ENCODE results near the gene LRIG1.
"Not testable (repeated sequence)": the region's sequence is repeated elsewhere in the genome, so short reads cannot be mapped to it uniquely, and the experiment has no call there.

DNA sequence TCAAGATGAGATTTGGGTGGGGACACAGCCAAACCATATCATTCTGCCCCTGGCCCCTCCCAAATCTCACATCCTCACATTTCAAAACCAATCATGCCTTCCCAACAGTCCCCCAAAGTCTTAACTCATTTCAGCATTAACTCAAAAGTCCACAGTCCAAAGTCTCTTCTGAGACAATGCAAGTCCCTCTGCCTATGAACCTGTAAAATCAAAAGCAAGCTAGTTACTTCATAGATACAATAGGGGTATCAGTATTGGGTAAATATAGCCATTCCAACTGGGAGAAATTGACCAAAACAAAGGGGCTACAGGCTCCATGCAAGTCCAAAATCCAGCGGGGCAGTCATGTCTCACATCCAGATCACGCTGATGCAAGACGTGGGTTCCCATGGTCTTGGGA is 79.7 kb downstream of the LRIG1 start:
- not testable (repeated sequence) for TF ChIP-seq POLR2A (IDR thresholded peaks at IDR 0.05; ENCODE audit: low read depth, low read length); TAF1 (IDR thresholded peaks at IDR 0.05; ENCODE audit: borderline replicate concordance, low read depth, low read length); POLR2AphosphoS5 (IDR thresholded peaks at IDR 0.05; ENCODE audit: low read depth, low read length)

All from GM12892 (cell line).